Limb (tissue), 2 donors: ENCODE results near the gene SND1.
A peak's percentile ranks its signal among the peaks of the same experiment; 100 is the strongest.

Source experiments
- DNase-seq, 2 donors: peaks; one replicate each; pipeline ENCODE4 v3.0.0-alpha.2; 2016; ENCODE audit errors: extremely low spot score in 2 of 2

The SND1 gene

GRCh38 chr7:127730658-127731276 is 78.8 kb downstream of the SND1 start:
- DNase-seq: no peak

GRCh38 chr7:127731431-127732080 is 79.6 kb downstream of the SND1 start:
- DNase-seq: no peak

- no peak for DNase-seq
These were observed 80.3 kb downstream of the SND1 start for GRCh38 chr7:127732306-127732705.

GRCh38 chr7:127733986-127734385 is 82.0 kb downstream of the SND1 start:
- DNase-seq: no peak

- no peak for DNase-seq
These were observed 84.5 kb downstream of the SND1 start for GRCh38 chr7:127736511-127736910.

- no peak for DNase-seq
These were observed 86.9 kb downstream of the SND1 start for GRCh38 chr7:127738859-127739258.

GRCh38 chr7:127741764-127742375 is 89.9 kb downstream of the SND1 start:
- DNase-seq: no peak

- DNase-seq: no peak
These were observed 93.5 kb downstream of the SND1 start for GRCh38 chr7:127745445-127745844.

GRCh38 chr7:127751062-127751461 is 99.1 kb downstream of the SND1 start:
- DNase-seq: peak; percentile 30 to 43

- peak in 1 of 2 donors; percentile 48 for DNase-seq
These were observed 99.8 kb downstream of the SND1 start for GRCh38 chr7:127751490-127752448.

GRCh38 chr7:127752829-127753228 is 100.8 kb downstream of the SND1 start:
- DNase-seq: no peak

GRCh38 chr7:127754457-127754856 is 102.5 kb downstream of the SND1 start:
- no peak for DNase-seq

GRCh38 chr7:127755521-127755920 is 103.5 kb downstream of the SND1 start:
- DNase-seq: no peak

GRCh38 chr7:127755965-127756364 is 104.0 kb downstream of the SND1 start:
- no peak for DNase-seq

GRCh38 chr7:127758105-127758504 is 106.1 kb downstream of the SND1 start:
- DNase-seq: no peak

- no peak for DNase-seq
These were observed 106.9 kb downstream of the SND1 start for GRCh38 chr7:127758845-127759244.

GRCh38 chr7:127759945-127760421 is 108.0 kb downstream of the SND1 start:
- DNase-seq: no peak

GRCh38 chr7:127760436-127761031 is 108.5 kb downstream of the SND1 start:
- DNase-seq: no peak

- DNase-seq: no peak
These were observed 109.2 kb downstream of the SND1 start for GRCh38 chr7:127761196-127761595.

GRCh38 chr7:127764681-127765080 is 112.7 kb downstream of the SND1 start:
- no peak for DNase-seq

- no peak for DNase-seq
These were observed 113.2 kb downstream of the SND1 start for GRCh38 chr7:127765150-127765549.
